GM19193 (cell line): ENCODE measurements around the gene TNNC2.

Experiments used
- POLR2A ChIP-seq: IDR thresholded peaks from 4 replicates; pipeline ENCODE4 v1.6.1; 2011; ENCODE audit not compliant: insufficient read depth, insufficient read length; ENCODE audit errors: extremely low read depth

TNNC2 gene

DNA sequence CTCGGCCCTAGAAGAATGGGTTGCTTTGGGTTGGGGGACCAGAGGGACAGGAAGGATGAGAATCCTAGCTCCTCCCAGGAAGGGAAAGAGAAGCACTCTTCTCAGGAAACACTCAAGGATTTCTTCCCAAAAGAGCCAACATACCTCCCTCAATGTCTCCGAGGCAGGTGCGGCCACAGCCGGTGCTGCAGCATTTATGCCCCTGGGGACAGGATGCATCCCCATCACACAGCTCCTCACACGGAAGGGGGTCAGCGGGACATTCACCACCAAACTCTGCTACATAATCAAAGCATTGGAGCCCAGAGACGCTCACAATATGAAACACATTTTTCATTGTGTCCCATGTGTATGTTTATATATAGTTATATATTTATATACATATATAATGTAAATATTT is 50.2 kb downstream of the TNNC2 start:
- TF ChIP-seq POLR2A = no peak

DNA sequence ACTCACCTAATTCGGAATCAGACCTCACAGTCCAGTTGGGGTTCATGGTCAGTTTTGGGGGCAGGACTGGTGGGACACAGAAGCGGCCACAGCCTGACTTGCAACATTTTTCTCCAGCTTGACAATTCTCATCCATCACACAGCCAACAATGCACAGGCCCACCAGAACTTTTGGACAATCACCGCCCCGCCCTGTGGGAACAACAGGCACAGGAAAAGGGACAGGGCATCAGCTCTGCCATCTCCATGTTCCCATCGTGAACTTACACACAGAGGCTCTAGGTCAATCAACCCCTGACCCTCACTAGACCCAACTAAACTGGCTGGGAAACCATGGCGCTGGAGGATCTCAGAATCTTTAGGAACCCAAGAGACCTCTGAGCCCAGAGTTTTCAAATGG is 51.7 kb downstream of the TNNC2 start:
- no peak for TF ChIP-seq POLR2A

DNA sequence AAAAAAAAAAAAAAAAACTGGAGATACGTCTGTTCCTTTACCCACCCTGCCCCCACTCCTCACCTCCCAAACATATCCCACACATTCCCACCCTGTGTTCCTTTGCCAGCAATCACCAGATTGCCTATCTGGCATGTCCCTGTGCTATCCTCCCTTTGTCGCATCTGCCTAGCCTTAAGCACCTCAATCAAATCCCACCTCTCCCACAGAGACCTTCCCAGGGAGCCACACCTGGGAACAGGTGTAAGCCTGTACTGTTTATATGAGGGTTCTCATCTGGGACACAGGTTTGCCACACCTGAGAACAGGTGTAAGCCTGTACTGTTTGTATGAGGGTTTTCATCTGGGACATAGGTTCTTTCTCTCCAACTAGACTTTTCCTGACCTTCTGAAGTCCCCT is 52.2 kb downstream of the TNNC2 start:
- no peak for TF ChIP-seq POLR2A
